Measurements from ENCODE around the gene ARHGEF16.

ARHGEF16 gene

GRCh38 chr1:3469849-3470649 lies 15.6 kb downstream of the ARHGEF16 start:
- no peak for ATAC-seq (ENCODE audit: low read depth)
- no peaks in the 10 kb centered on the region for H3K36me3 Mint-ChIP-seq
- H3K27ac Mint-ChIP-seq: no peak overlapping the region

GRCh38 chr1:3470650-3471355 lies 16.3 kb downstream of the ARHGEF16 start:
- H3K9me3 Mint-ChIP-seq: no peaks in the 10 kb centered on the region
- no peak overlapping the region for H3K27ac Mint-ChIP-seq
- H3K4me1 Mint-ChIP-seq: peaks cover 10% of the 10 kb centered on the region
- DNase-seq (ENCODE audit: low spot score in 2 of 2): no peak
- ATAC-seq (ENCODE audit: low read depth): no peak
- no peak overlapping the region for H3K4me3 Mint-ChIP-seq
- peaks cover 13% of the 10 kb centered on the region for H3K27me3 Mint-ChIP-seq
- no peaks in the 10 kb centered on the region for H3K36me3 Mint-ChIP-seq

More at GRCh38 chr1:3469849-3470649, 15.6 kb downstream of the ARHGEF16 start:
- no peak for DNase-seq (ENCODE audit: low spot score in 2 of 2)
- no peaks in the 10 kb centered on the region for H3K9me3 Mint-ChIP-seq
- peaks cover 14% of the 10 kb centered on the region for H3K27me3 Mint-ChIP-seq
- peaks cover 12% of the 10 kb centered on the region for H3K4me1 Mint-ChIP-seq
- no peak overlapping the region for H3K4me3 Mint-ChIP-seq

GRCh38 chr1:3471356-3472087 lies 17.1 kb downstream of the ARHGEF16 start:
- no peaks in the 10 kb centered on the region for H3K9me3 Mint-ChIP-seq
- H3K27me3 Mint-ChIP-seq: peaks cover 12% of the 10 kb centered on the region
- no peak for DNase-seq (ENCODE audit: low spot score in 2 of 2)
- no peak for ATAC-seq (ENCODE audit: low read depth)
- no peak overlapping the region for H3K4me3 Mint-ChIP-seq
- H3K4me1 Mint-ChIP-seq: peaks cover 9% of the 10 kb centered on the region
- H3K36me3 Mint-ChIP-seq: no peaks in the 10 kb centered on the region
- H3K27ac Mint-ChIP-seq: no peak overlapping the region

GRCh38 chr1:3472088-3472850 lies 17.8 kb downstream of the ARHGEF16 start:
- no peak for ATAC-seq (ENCODE audit: low read depth)
- Mint-ChIP-seq H3K27ac (no peak overlapping the region), H3K27me3 (peaks cover 12% of the 10 kb centered on the region), H3K4me3 (no peak overlapping the region), H3K9me3 (no peaks in the 10 kb centered on the region), H3K4me1 (peaks cover 9% of the 10 kb centered on the region), H3K36me3 (no peaks in the 10 kb centered on the region)
- DNase-seq (ENCODE audit: low spot score in 2 of 2): no peak

- no peak for ATAC-seq (ENCODE audit: low read depth)
- H3K4me1 Mint-ChIP-seq: peaks cover 9% of the 10 kb centered on the region
- no peaks in the 10 kb centered on the region for H3K9me3 Mint-ChIP-seq
Measured at GRCh38 chr1:3472906-3473305, 18.4 kb downstream of the ARHGEF16 start.

GRCh38 chr1:3473381-3473844 lies 18.9 kb downstream of the ARHGEF16 start:
- no peaks in the 10 kb centered on the region for H3K36me3 Mint-ChIP-seq
- H3K27ac Mint-ChIP-seq: no peak overlapping the region
- H3K27me3 Mint-ChIP-seq: peaks cover 14% of the 10 kb centered on the region
- no peak for DNase-seq (ENCODE audit: low spot score in 2 of 2)
- no peak overlapping the region for H3K4me3 Mint-ChIP-seq
- no peaks in the 10 kb centered on the region for H3K9me3 Mint-ChIP-seq
- ATAC-seq (ENCODE audit: low read depth): no peak
- peaks cover 9% of the 10 kb centered on the region for H3K4me1 Mint-ChIP-seq

More at GRCh38 chr1:3472906-3473305, 18.4 kb downstream of the ARHGEF16 start:
- H3K27me3 Mint-ChIP-seq: peaks cover 12% of the 10 kb centered on the region
- DNase-seq (ENCODE audit: low spot score in 2 of 2): no peak
- no peaks in the 10 kb centered on the region for H3K36me3 Mint-ChIP-seq
- no peak overlapping the region for H3K27ac Mint-ChIP-seq
- no peak overlapping the region for H3K4me3 Mint-ChIP-seq

GRCh38 chr1:3474016-3474415 lies 19.6 kb downstream of the ARHGEF16 start:
- Mint-ChIP-seq H3K27ac (no peak overlapping the region), H3K36me3 (no peaks in the 10 kb centered on the region), H3K27me3 (peaks cover 14% of the 10 kb centered on the region), H3K9me3 (no peaks in the 10 kb centered on the region), H3K4me1 (peaks cover 9% of the 10 kb centered on the region), H3K4me3 (no peak overlapping the region)
- ATAC-seq (ENCODE audit: low read depth) (no peak), DNase-seq (ENCODE audit: low spot score in 2 of 2) (no peak)

- ATAC-seq (ENCODE audit: low read depth) (no peak), DNase-seq (ENCODE audit: low spot score in 2 of 2) (no peak)
- no peak overlapping the region for H3K4me3 Mint-ChIP-seq
- H3K36me3 Mint-ChIP-seq: no peaks in the 10 kb centered on the region
- peaks cover 9% of the 10 kb centered on the region for H3K4me1 Mint-ChIP-seq
- no peaks in the 10 kb centered on the region for H3K9me3 Mint-ChIP-seq
- H3K27me3 Mint-ChIP-seq: peaks cover 14% of the 10 kb centered on the region
- no peak overlapping the region for H3K27ac Mint-ChIP-seq
Measured at GRCh38 chr1:3474421-3474820, 20.0 kb downstream of the ARHGEF16 start.

GRCh38 chr1:3475839-3476573 lies 21.5 kb downstream of the ARHGEF16 start:
- DNase-seq (ENCODE audit: low spot score in 2 of 2) (no peak), ATAC-seq (ENCODE audit: low read depth) (no peak)
- H3K4me1 Mint-ChIP-seq: no peaks in the 10 kb centered on the region
- H3K9me3 Mint-ChIP-seq: no peaks in the 10 kb centered on the region
- H3K4me3 Mint-ChIP-seq: no peak overlapping the region
- H3K27me3 Mint-ChIP-seq: peaks cover 6% of the 10 kb centered on the region
- H3K27ac Mint-ChIP-seq: no peak overlapping the region
- H3K36me3 Mint-ChIP-seq: no peaks in the 10 kb centered on the region

GRCh38 chr1:3476666-3477065 lies 22.2 kb downstream of the ARHGEF16 start:
- DNase-seq (ENCODE audit: low spot score in 2 of 2): no peak
- Mint-ChIP-seq H3K36me3 (no peaks in the 10 kb centered on the region), H3K27ac (no peak overlapping the region), H3K4me3 (no peak overlapping the region), H3K9me3 (no peaks in the 10 kb centered on the region), H3K4me1 (no peaks in the 10 kb centered on the region), H3K27me3 (peaks cover 6% of the 10 kb centered on the region)
- no peak for ATAC-seq (ENCODE audit: low read depth)

GRCh38 chr1:3477241-3477995 lies 23.0 kb downstream of the ARHGEF16 start:
- no peak overlapping the region for H3K4me3 Mint-ChIP-seq
- H3K4me1 Mint-ChIP-seq: no peaks in the 10 kb centered on the region
- H3K27ac Mint-ChIP-seq: no peak overlapping the region
- ATAC-seq (ENCODE audit: low read depth): no peak
- H3K9me3 Mint-ChIP-seq: no peaks in the 10 kb centered on the region
- DNase-seq (ENCODE audit: low spot score in 2 of 2): no peak
- peaks cover 7% of the 10 kb centered on the region for H3K27me3 Mint-ChIP-seq
- H3K36me3 Mint-ChIP-seq: no peaks in the 10 kb centered on the region

GRCh38 chr1:3478187-3478586 lies 23.7 kb downstream of the ARHGEF16 start:
- H3K27me3 Mint-ChIP-seq: peaks cover 9% of the 10 kb centered on the region
- no peaks in the 10 kb centered on the region for H3K36me3 Mint-ChIP-seq
- DNase-seq (ENCODE audit: low spot score in 2 of 2): no peak
- no peaks in the 10 kb centered on the region for H3K4me1 Mint-ChIP-seq
- ATAC-seq (ENCODE audit: low read depth): no peak
- H3K9me3 Mint-ChIP-seq: no peaks in the 10 kb centered on the region
- no peak overlapping the region for H3K27ac Mint-ChIP-seq
- no peak overlapping the region for H3K4me3 Mint-ChIP-seq

Measured in memory B cell (primary cell).